Stimulated activated CD4-positive, alpha-beta T cell treated with anti-CD3 and anti-CD28 coated beads, Interleukin-4, amount 100 ng/mL, for 48 hours (primary cell): Measurements from ENCODE around the gene STARD4.

Source experiments
- DNase-seq, 2 donors: peaks; one replicate each; pipeline ENCODE4 v3.0.0-alpha.2; 2020; ENCODE audit warnings: low read depth in 2 of 2

The STARD4 gene

GRCh38 chr5:111512375-111513130, at the start of gene STARD4:
TSS of gene STARD4 (minus strand) at chr5:111512535. CDS start at chr5:111507433, 5,102 bp downstream.
- DNase-seq = peak; percentile 86 to 92

- DNase-seq = no peak
These were observed 47.3 kb upstream of the STARD4 start for GRCh38 chr5:111559680-111560079.

- no peak for DNase-seq
These were observed 45.4 kb upstream of the STARD4 start for GRCh38 chr5:111557686-111558085.

GRCh38 chr5:111557111-111557510, 44.8 kb upstream of the STARD4 start:
- DNase-seq = no peak

- no peak for DNase-seq
These were observed 44.2 kb upstream of the STARD4 start for GRCh38 chr5:111556501-111556900.

GRCh38 chr5:111555760-111556159, 43.4 kb upstream of the STARD4 start:
- no peak for DNase-seq

- DNase-seq = no peak
These were observed 41.5 kb upstream of the STARD4 start for GRCh38 chr5:111553868-111554267.

GRCh38 chr5:111552896-111553295, 40.6 kb upstream of the STARD4 start:
- no peak for DNase-seq

GRCh38 chr5:111552492-111552891, 40.2 kb upstream of the STARD4 start:
- DNase-seq = no peak

GRCh38 chr5:111551569-111552275, 39.4 kb upstream of the STARD4 start:
- no peak for DNase-seq

- DNase-seq = no peak
These were observed 38.8 kb upstream of the STARD4 start for GRCh38 chr5:111551161-111551560.

GRCh38 chr5:111550282-111551020, 38.1 kb upstream of the STARD4 start:
- peak; percentile 64 to 70 for DNase-seq

- no peak for DNase-seq
These were observed 36.8 kb upstream of the STARD4 start for GRCh38 chr5:111548992-111549649.

GRCh38 chr5:111548348-111548950, 36.1 kb upstream of the STARD4 start:
- DNase-seq = no peak

GRCh38 chr5:111545031-111545430, 32.7 kb upstream of the STARD4 start:
- no peak for DNase-seq

- no peak for DNase-seq
These were observed 25.0 kb upstream of the STARD4 start for GRCh38 chr5:111537141-111538024.

- no peak for DNase-seq
These were observed 23.7 kb upstream of the STARD4 start for GRCh38 chr5:111535879-111536549.

GRCh38 chr5:111532886-111533582, 20.7 kb upstream of the STARD4 start:
- no peak for DNase-seq

- DNase-seq = peak; percentile 54 to 70
These were observed 18.0 kb upstream of the STARD4 start for GRCh38 chr5:111530298-111530740.
